HG03025 (cell line): ENCODE results near the gene NEGR1.

ENCODE experiments used
- ATAC-seq: cut with Tn5 transposase; IDR thresholded peaks from one replicate; pipeline ENCODE4 v1.9.1; 2021; ENCODE audit warnings: mild to moderate bottlenecking, moderate library complexity; ENCODE audit not compliant: unreplicated experiment, low FRiP score

NEGR1 gene

GRCh38 chr1:71881611-71882010, 400.7 kb downstream of the NEGR1 start:
- no peak for ATAC-seq

GRCh38 chr1:71869326-71869725, 413.0 kb downstream of the NEGR1 start:
- no peak for ATAC-seq

GRCh38 chr1:71862756-71863155, 419.6 kb downstream of the NEGR1 start:
- ATAC-seq, result no peak

GRCh38 chr1:71861022-71861421, 421.3 kb downstream of the NEGR1 start:
- no peak for ATAC-seq

- ATAC-seq, result no peak
Measured at GRCh38 chr1:71859806-71860205, 422.5 kb downstream of the NEGR1 start.

GRCh38 chr1:71857862-71858261, 424.5 kb downstream of the NEGR1 start:
- ATAC-seq, result no peak

- ATAC-seq, result no peak
Measured at GRCh38 chr1:71853360-71853759, 429.0 kb downstream of the NEGR1 start.

GRCh38 chr1:71850936-71851335, 431.4 kb downstream of the NEGR1 start:
- ATAC-seq, result no peak

- no peak for ATAC-seq
Measured at GRCh38 chr1:71850515-71850914, 431.8 kb downstream of the NEGR1 start.

GRCh38 chr1:71843012-71843411, 439.3 kb downstream of the NEGR1 start:
- ATAC-seq, result no peak

GRCh38 chr1:71839876-71840275, 442.5 kb downstream of the NEGR1 start:
- ATAC-seq, result no peak

GRCh38 chr1:71836904-71837303, 445.4 kb downstream of the NEGR1 start:
- ATAC-seq, result no peak

- peak; percentile 93 for ATAC-seq
Measured at GRCh38 chr1:71835442-71835813, 446.9 kb downstream of the NEGR1 start.

GRCh38 chr1:71834601-71835441, 447.5 kb downstream of the NEGR1 start:
- peak; percentile 12 for ATAC-seq

GRCh38 chr1:71831646-71832045, 450.7 kb downstream of the NEGR1 start:
- ATAC-seq, result no peak

- ATAC-seq, result no peak
Measured at GRCh38 chr1:71829346-71829745, 453.0 kb downstream of the NEGR1 start.

GRCh38 chr1:71828431-71829012, 453.8 kb downstream of the NEGR1 start:
- no peak for ATAC-seq

- no peak for ATAC-seq
Measured at GRCh38 chr1:71823708-71824305, 458.5 kb downstream of the NEGR1 start.

GRCh38 chr1:71817028-71817427, 465.3 kb downstream of the NEGR1 start:
- no peak for ATAC-seq

GRCh38 chr1:71809085-71809484, 473.3 kb downstream of the NEGR1 start:
- ATAC-seq, result no peak

- no peak for ATAC-seq
Measured at GRCh38 chr1:71804140-71804539, 478.2 kb downstream of the NEGR1 start.

GRCh38 chr1:71796006-71796405, 486.3 kb downstream of the NEGR1 start:
- no peak for ATAC-seq
